CD14-positive monocyte (primary cell): ENCODE measurements around the gene PLIN3. TPM values are rescaled to one million over a fixed set of nuclear protein-coding genes. Genes with fewer than 3 reads are reported as not detected.

Experiments used
- DNase-seq, 3 donors: peaks; one replicate each; pipeline ENCODE4 v3.0.0-alpha.2; 2011 to 2022
- H2AFZ ChIP-seq: 2 replicates; pipeline ENCODE4 v1.6.0; 2012; ENCODE audit warnings: mild to moderate bottlenecking, low read depth, low read length, inconsistent platforms; ENCODE audit not compliant: insufficient read depth, poor library complexity, severe bottlenecking
- H3K27ac ChIP-seq, 2 donors: 1 replicate in 1 of 2; 2 replicates in 1 of 2; pipeline ENCODE4 v1.5.1; 2012 to 2013; ENCODE audit warnings: low read length in 2 of 2, control low read depth in 1 of 2, inconsistent platforms in 1 of 2, low read depth in 1 of 2, mild to moderate bottlenecking in 1 of 2
- H3K27me3 ChIP-seq, 2 donors: one replicate each; pipeline versions ENCODE4 v1.6.0 to v1.6.1; 2011 to 2013; ENCODE audit warnings: low read length in 2 of 2; ENCODE audit not compliant: control insufficient read depth in 2 of 2, insufficient read depth in 2 of 2
- H3K36me3 ChIP-seq, 2 donors: replicated peaks in 1 of 2; 1 replicate in 1 of 2; 2 replicates in 1 of 2; pipeline versions ENCODE4 v1.5.1 to v1.6.1; 2012 to 2013; ENCODE audit warnings: low read length in 2 of 2, control low read depth in 1 of 2, inconsistent platforms in 1 of 2, mild to moderate bottlenecking in 1 of 2; ENCODE audit not compliant: insufficient read depth in 2 of 2, control insufficient read depth in 1 of 2
- H3K4me1 ChIP-seq, 2 donors: 1 replicate in 1 of 2; 2 replicates in 1 of 2; pipeline versions ENCODE4 v1.5.1 to v1.6.1; 2012 to 2013; ENCODE audit warnings: low read length in 2 of 2, control low read depth in 1 of 2, inconsistent platforms in 1 of 2, mild to moderate bottlenecking in 1 of 2, moderate library complexity in 1 of 2; ENCODE audit not compliant: insufficient read depth in 2 of 2, control insufficient read depth in 1 of 2
- H3K4me2 ChIP-seq: replicated peaks from 2 replicates; pipeline ENCODE3; 2012; ENCODE audit warnings: low read length, moderate library complexity, mild to moderate bottlenecking; ENCODE audit not compliant: poor library complexity, severe bottlenecking; ENCODE audit errors: extremely low read depth
- H3K4me3 ChIP-seq, 3 experiments: fragments of 200-600 bp in 1 of 3; sonication (generic) in 1 of 3; replicated peaks in 1 of 3; 1 replicate in 2 of 3; 2 replicates in 1 of 3; pipeline ENCODE4 v1.5.1; 2011 to 2013; ENCODE audit warnings: low read length in 3 of 3, mild to moderate bottlenecking in 3 of 3, control low read depth in 2 of 3, low read depth in 2 of 3, inconsistent platforms in 1 of 3, moderate library complexity in 1 of 3
- H3K79me2 ChIP-seq: 2 replicates; pipeline ENCODE4 v1.6.0; 2012; ENCODE audit warnings: mild to moderate bottlenecking, control low read depth, inconsistent platforms, low read length, moderate library complexity; ENCODE audit not compliant: insufficient read depth
- H3K9ac ChIP-seq: 2 replicates; pipeline ENCODE4 v1.6.0; 2017; ENCODE audit warnings: low read length, mild to moderate bottlenecking; ENCODE audit not compliant: insufficient read depth, poor library complexity, severe bottlenecking
- H3K9me3 ChIP-seq, 2 donors: replicated peaks in 1 of 2; 1 replicate in 1 of 2; 2 replicates in 1 of 2; pipeline versions ENCODE4 v1.5.1 to v1.6.1; 2012 to 2013; ENCODE audit warnings: low read length in 2 of 2, control low read depth in 1 of 2; ENCODE audit not compliant: control insufficient read depth in 1 of 2, insufficient read depth in 1 of 2
- H4K20me1 ChIP-seq: 2 replicates; pipeline ENCODE4 v1.6.0; 2012; ENCODE audit warnings: mild to moderate bottlenecking, low read length, control low read depth, moderate library complexity; ENCODE audit not compliant: insufficient read depth
- H3K27ac Mint-ChIP-seq, 7 donors: one replicate each; pipeline ENCODE4 v1.8.0; 2020; ENCODE audit warnings: mild to moderate bottlenecking in 7 of 7, mixed read lengths in 7 of 7, moderate library complexity in 6 of 7, inconsistent platforms in 2 of 7
- H3K27me3 Mint-ChIP-seq, 3 donors: one replicate each; pipeline ENCODE4 v1.8.0; 2021 to 2022; ENCODE audit warnings: low read depth in 3 of 3, mild to moderate bottlenecking in 3 of 3, mixed read lengths in 3 of 3, moderate library complexity in 3 of 3, inconsistent platforms in 1 of 3
- H3K36me3 Mint-ChIP-seq, 2 donors: one replicate each; pipeline ENCODE4 v1.8.0; 2020; ENCODE audit warnings: mixed read lengths in 2 of 2, inconsistent platforms in 1 of 2, mild to moderate bottlenecking in 1 of 2
- H3K4me1 Mint-ChIP-seq: one replicate; pipeline ENCODE4 v1.8.0; 2020; ENCODE audit warnings: mild to moderate bottlenecking, mixed read lengths
- H3K4me3 Mint-ChIP-seq, 2 donors: one replicate each; pipeline ENCODE4 v1.8.0; 2020; ENCODE audit warnings: mild to moderate bottlenecking in 2 of 2, mixed read lengths in 2 of 2, moderate library complexity in 1 of 2
- H3K9me3 Mint-ChIP-seq, 7 donors: one replicate each; pipeline ENCODE4 v1.8.0; 2020 to 2022; ENCODE audit warnings: mixed read lengths in 7 of 7, mild to moderate bottlenecking in 6 of 7, moderate library complexity in 6 of 7, inconsistent platforms in 2 of 7
- WGBS: methylation state at CpG from one replicate; pipeline ENCODE4 v1.1.5; 2013; ENCODE audit warnings: missing lambda C conversion rate; ENCODE audit not compliant: insufficient coverage; 5-methylcytosine and 5-hydroxymethylcytosine counted together
- intact Hi-C, 2 donors: fragments of 100-400 bp; cut with micrococcal nuclease; formaldehyde crosslinking; loops; one replicate each; pipeline versions ENCODE4 v1.15.0 to v1.15.1; 2023
- polyA minus RNA-seq: library from RNA; depleted of rRNA, polyadenylated mRNA; stranded (reverse); fragments of >200 nt; gene quantifications from 2 replicates; pipeline ENCODE4 v1.2.3, GENCODE V29; 2012
- polyA plus RNA-seq, 3 donors: library from polyadenylated mRNA; depleted of rRNA in 1 of 3; unstranded in 2 of 3; stranded (reverse) in 1 of 3; fragments of 300-500 nt in 2 of 3; fragments of >200 nt in 1 of 3; fragmentation: Illumina TruSeq in 2 of 3; gene quantifications; 1 replicate in 2 of 3; 2 replicates in 1 of 3; pipeline ENCODE4 v1.2.3, GENCODE V29; 2012 to 2021
- total RNA-seq, 12 experiments: library from RNA in 1 of 12; stranded (reverse) in 1 of 12; fragments of 120-200 nt in 1 of 12; gene quantifications; one replicate each; pipeline ENCODE4 v1.2.4 and lab custom pipeline; 2013 to 2026; ENCODE audit warnings: mixed read lengths in 6 of 12, inconsistent platforms in 1 of 12
- TF ChIP-seq, protein P1 (sequence below): fragments of 200-600 bp; IDR thresholded peaks from one replicate; pipeline ENCODE4 v1.8.0; 2022; ENCODE audit warnings: antibody characterized with exemption, mild to moderate bottlenecking

The PLIN3 gene, protein sequence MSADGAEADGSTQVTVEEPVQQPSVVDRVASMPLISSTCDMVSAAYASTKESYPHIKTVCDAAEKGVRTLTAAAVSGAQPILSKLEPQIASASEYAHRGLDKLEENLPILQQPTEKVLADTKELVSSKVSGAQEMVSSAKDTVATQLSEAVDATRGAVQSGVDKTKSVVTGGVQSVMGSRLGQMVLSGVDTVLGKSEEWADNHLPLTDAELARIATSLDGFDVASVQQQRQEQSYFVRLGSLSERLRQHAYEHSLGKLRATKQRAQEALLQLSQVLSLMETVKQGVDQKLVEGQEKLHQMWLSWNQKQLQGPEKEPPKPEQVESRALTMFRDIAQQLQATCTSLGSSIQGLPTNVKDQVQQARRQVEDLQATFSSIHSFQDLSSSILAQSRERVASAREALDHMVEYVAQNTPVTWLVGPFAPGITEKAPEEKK
- total RNA-seq (2013) = 76.1 TPM
- polyA plus RNA-seq = 100 to 1,000 TPM in 2 of 3 donors, 10 to 100 TPM in 1; 78.8 to 151 (median 138) TPM
- 98.0 and 98.8 TPM in 2 replicates for polyA minus RNA-seq
- 22.7 to 118 (median 59.2) reads per million in 11 experiments for total RNA-seq (lab: John Stamatoyannopoulos, UW)

DNA sequence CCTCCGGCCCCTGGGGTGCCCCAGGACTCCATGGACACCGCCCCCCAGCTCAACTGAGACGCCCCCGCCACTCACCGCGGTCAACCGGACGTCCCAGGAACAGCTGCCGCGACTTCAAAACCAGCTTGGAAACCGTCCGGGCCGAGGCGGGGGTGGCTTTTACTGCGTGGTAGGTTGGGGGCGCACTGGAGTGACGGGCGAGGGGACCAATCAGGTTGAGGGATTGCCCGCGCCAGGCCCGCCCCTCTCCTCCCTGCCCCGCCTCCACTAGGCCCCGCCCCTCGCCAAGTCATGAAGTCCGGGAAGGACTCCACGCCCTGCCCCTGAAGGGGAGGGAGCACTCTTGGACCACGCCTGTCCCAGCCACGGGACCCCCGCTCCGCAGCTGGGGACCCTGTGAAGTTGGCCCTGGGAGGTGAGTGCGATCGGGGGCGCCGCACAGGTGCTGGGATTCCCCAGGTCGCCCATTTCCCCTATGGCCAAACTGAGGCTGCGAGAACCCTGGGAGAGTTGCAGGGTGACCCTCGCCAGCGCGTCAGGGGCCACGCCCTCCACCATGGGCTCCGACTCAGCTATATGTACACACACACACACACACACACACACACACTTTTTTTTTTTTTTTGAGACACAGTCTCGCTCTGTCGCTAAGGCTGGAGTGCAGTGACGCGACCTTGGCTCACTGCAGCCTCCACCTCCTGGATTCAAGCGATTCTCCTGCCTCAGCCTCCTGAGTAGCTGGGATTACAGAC lies at the start of gene PLIN3:
TSS of gene PLIN3 (minus strand) at position 134 of the 752 bp plus-strand sequence. CDS start 6,273 bp downstream, outside the sequence.
- peaks cover 0 to 4% (median 0%) of the 10 kb centered on the region in 3 donors for H3K27me3 Mint-ChIP-seq
- H3K27ac ChIP-seq = peak within 1 kb of the TSS; percentile 71 to 90
- peaks cover 32% of the 10 kb centered on the region for H4K20me1 ChIP-seq
- H3K4me1 Mint-ChIP-seq = peaks cover 51% of the 10 kb centered on the region
- H3K4me3 ChIP-seq = peak within 1 kb of the TSS; percentile 67 to 100 (median 92)
- H3K4me1 ChIP-seq = peaks cover 48 to 51% of the 10 kb centered on the region in 2 donors
- peaks cover 6 to 20% of the 10 kb centered on the region in 2 donors for H3K36me3 Mint-ChIP-seq
- H3K79me2 ChIP-seq = peaks cover 47% of the 10 kb centered on the region
- no peaks in the 10 kb centered on the region for H3K9me3 ChIP-seq
- H3K27me3 ChIP-seq = no peaks in the 10 kb centered on the region
- peak; percentile 89 to 96 (median 95) for DNase-seq
- TF ChIP-seq, protein P1, sequence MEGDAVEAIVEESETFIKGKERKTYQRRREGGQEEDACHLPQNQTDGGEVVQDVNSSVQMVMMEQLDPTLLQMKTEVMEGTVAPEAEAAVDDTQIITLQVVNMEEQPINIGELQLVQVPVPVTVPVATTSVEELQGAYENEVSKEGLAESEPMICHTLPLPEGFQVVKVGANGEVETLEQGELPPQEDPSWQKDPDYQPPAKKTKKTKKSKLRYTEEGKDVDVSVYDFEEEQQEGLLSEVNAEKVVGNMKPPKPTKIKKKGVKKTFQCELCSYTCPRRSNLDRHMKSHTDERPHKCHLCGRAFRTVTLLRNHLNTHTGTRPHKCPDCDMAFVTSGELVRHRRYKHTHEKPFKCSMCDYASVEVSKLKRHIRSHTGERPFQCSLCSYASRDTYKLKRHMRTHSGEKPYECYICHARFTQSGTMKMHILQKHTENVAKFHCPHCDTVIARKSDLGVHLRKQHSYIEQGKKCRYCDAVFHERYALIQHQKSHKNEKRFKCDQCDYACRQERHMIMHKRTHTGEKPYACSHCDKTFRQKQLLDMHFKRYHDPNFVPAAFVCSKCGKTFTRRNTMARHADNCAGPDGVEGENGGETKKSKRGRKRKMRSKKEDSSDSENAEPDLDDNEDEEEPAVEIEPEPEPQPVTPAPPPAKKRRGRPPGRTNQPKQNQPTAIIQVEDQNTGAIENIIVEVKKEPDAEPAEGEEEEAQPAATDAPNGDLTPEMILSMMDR = no peak
- intact Hi-C loops = loop anchor here in 1 of 2 donors (5.0 kb wide), 1 partner anchor 35 kb away; the partner anchor contains the start of gene TICAM1
- peak within 1 kb of the TSS; percentile 86 to 96 (median 93) for H3K27ac Mint-ChIP-seq
- peak within 1 kb of the TSS; percentile 92 to 94 for H3K4me3 Mint-ChIP-seq
- peak within 1 kb of the TSS; percentile 79 for H2AFZ ChIP-seq
- 4% methylated on average over 32 of the region's 46 CpGs for WGBS
- H3K36me3 ChIP-seq = peaks cover 0 to 4% of the 10 kb centered on the region in 2 donors
- peak within 1 kb of the TSS; percentile 84 for H3K9ac ChIP-seq
- peak within 1 kb of the TSS; percentile 92 for H3K4me2 ChIP-seq
- H3K9me3 Mint-ChIP-seq = peaks cover 0 to 5% (median 0%) of the 10 kb centered on the region in 7 donors
